ENCODE results near the gene PAMR1. TPM values are rescaled to one million over a fixed set of nuclear protein-coding genes. Genes with fewer than 3 reads are reported as not detected.

PAMR1 gene
- polyA plus RNA-seq, 5 donors: 7.4 to 14.9 (median 9.6) TPM

DNA sequence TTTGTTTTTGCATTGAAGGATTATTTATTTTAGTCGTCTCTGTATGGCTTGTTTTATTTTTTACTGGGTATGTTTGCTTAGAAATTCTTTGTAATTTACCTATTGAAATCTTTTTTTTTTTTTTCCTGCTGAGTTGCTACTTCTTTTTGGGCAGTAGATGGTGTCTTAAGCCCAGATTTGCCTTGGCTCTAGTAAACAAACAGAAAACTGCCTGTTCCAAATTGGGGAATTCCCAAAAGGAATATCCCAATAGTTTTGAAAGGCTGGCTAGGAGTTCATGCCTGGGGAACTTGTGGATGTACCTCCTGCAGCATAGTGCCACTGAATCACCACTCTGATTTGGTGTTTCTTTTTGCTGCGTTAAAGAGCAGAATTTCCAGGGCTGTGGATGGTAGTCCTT, 17.7 kb downstream of the PAMR1 start:
- DNase-seq: no peak

DNA sequence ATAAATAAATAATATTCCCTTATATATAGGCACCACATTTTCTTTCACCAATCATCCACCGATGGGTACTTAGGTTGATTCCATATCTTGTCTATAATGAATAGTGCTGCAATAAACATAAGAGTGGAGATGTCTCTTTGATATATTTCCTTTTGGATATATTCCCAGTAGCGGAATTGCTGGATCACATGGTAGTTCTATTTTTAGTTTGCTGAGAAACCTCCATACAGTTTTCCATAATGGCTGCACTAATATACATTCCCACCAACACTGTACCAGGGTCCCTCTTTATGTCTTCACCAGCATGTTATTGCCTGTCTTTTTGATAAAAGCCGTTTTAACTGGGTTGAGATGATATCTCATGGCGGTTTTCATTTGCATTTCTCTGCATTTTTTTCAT, 23.6 kb downstream of the PAMR1 start:
- no peak for DNase-seq

DNA sequence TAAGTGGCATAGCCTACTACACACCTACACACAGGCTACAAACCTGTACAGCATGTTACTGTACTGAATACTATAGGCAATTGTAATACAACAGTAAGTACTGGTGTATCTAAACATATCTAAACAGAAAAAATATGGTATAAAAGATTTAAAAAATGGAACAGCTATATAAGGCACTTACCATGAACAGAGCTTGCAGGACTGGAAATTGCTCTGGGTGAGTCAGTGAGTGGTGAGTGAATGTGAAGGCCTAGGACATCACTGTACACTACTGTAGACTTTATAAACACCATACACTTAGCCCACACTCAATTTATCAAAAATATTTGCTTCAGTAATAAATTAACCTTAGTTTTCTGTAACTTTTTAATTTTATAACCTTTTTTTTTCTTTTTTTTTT, 24.7 kb downstream of the PAMR1 start:
- no peak for DNase-seq

DNA sequence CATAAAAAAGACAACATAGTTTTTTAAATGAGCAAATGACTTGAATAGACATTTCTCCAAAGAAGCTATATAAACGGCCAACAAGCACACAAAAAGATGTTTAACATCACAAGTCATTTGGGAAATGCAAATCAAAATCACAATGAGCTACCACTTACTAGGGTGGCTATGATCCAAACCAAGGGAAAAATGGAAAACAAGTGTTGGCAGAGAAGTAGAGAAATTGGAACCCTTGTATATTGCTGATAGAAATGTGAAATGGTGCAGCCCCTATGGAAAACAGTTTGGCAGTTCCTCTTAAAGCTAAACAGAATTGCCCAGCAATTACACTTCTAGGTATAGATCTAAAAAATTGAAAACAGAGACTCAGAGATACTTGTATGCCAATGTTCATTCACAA, 29.0 kb downstream of the PAMR1 start:
- no peak for DNase-seq

DNA sequence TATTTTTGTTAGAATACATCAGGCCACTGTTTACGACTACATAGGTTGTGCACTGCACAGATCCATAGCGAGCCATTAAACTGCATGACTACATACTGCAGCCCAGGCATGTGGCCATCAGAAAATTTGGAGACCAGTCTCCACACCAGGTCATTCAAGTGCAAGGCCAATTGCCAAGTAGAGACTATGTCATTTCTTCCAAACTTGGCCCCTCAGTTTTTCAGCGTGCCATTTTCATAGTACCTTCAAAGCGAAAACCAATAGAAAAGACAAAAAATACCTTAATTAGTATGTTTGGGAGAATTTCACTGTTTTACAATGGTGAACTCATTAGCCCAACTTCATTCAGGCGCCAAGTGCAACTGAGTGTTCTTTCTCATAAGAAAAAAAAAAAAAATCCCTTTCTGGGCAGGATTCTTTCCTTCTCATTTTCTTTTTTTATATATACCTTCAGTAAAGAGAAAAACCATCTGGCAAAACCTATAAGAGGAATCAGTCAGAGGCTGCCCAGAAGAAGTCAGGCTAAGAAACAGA, 30.4 kb downstream of the PAMR1 start:
- DNase-seq: no peak

DNA sequence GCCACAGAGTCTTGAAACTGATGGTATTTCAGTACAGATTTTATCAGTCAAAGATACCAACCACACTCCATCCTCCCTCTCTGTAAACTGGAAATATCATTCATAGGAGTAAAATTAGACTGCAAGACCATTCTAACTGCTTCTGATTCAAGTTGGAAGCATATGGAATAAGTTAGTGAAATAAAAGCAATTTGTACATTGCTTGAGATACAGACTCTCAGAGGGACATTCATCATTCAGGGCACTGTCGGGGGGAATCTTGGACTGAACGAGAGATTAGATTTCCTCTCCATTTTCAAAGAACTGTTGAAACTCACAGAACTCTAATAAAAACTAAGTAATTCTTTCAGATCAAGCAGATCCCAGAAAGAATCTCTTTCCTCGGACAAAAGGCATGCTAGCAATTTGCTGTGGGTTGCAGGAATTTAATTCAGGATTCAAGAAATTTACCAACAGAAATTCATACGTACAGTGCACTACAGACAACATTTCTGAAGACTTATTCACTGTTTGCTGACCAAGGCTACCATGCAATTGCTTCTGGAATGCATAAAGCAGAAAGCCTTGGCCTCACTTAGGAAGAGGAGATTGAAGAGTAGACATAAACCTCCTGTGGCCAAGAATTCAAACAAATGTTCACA, 34.1 kb downstream of the PAMR1 start:
- DNase-seq: no peak

DNA sequence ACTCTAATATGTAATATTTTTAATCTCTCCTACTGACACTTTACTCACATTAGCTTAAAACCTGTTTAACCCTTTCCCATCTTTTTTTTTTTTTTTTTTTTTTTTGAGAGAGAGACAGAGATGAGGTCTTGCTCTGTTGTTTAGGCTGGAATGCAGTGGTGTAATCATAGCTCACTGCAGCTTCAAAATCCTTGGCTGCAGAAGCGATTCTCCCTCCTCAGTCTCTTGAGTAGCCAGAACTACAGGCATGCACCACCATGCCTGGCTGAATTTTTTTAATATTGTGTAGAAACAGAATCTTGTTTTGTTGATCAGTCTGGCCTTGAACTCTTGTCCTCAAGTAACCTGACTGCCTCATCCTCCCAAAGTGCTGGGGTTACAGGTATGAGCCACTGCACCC, 37.3 kb downstream of the PAMR1 start:
- no peak for DNase-seq

DNA sequence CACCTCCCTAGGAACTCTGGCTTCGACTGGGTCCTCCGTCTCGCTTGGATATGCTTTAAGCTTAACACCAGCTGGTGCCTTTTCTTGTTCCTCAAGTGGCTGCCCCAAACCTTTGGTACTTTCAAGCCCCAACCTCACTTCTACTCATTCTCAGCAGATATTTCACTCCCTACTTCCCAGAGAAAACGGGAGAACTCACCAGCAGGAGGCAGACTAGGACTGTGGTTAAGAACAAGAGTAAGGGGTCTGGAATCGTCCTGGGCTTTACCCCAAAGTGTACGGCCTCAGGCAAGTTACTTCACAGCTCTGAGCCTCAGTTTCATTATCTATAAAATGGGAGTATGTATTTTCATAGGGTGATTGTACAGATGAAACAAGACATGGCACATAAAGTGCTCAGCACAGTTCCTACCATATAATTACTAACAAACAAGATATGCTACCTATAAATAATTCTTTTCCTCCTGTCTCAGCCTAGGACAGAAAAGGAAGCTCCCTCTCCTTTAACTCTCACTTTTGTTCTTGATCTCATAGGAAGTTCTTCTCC, 37.8 kb downstream of the PAMR1 start:
- DNase-seq: no peak

DNA sequence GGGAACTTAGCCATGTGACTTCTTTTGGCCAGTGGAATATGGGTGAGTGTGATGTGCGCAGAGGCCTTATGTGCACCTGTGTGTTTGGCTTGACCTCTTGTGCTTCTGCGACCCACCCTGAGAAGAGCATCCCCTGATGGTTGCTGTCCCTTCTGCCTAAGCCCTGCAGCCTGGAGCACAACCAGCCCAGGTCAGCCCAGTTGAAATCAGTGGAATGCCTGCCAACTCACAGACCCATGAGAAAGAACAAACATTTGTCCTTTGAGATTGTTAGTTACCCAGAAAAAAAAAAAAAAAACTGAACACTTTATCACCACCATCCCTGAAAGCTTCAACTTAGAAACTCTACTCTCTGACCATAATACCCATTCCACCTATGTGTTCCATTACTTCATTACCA, 38.5 kb downstream of the PAMR1 start:
- DNase-seq: no peak

DNA sequence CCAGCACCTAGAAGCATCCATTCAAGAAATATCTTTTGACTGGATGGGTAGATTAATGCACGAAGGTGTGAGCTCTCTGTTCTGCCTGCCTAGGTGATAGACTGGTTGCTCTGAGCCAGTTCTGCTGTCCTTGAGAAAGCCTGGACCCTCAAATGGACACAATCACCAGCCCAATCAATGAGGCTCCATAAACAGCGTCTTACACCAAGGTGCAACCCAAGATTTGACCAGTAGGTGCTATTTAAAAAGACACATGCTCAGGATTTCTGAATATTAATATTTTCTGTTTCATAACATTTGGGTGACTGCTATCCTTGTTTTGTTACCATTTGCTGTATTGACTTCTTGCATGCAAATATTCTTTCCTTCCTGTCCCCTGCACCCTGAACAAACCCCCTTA, 39.0 kb downstream of the PAMR1 start:
- DNase-seq: no peak

DNA sequence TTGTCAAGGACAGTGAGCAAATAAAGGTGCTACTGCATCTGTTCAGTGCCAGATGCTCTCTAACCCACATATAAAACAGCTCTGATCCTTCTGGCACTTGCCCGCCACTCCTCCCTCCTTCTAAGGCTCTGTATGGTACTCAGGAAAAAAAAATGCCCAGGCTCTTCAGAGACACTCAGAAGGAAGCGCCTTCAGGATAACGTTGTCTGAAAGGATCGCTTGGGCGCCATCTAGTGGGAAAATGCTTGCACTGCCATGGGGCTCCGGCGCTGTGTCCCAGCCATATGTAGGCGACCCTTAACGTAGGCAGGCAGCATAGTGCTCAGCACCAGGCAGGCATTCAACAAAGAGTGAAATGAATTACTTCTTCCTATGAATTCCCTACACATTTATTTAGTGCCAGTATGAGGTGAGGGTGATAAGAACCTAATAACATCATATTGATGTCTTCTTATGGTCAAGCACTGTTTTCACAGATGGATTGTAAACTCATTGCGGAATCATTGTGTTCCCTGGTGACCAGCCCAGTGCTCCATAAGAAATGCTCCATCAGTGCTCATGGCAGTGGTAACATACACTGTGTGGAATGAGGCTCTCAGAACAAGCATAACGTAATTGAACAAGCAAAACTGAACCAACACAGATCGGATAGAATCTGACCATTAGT, 39.6 kb downstream of the PAMR1 start:
- peak; percentile 71 to 79 for DNase-seq

DNA sequence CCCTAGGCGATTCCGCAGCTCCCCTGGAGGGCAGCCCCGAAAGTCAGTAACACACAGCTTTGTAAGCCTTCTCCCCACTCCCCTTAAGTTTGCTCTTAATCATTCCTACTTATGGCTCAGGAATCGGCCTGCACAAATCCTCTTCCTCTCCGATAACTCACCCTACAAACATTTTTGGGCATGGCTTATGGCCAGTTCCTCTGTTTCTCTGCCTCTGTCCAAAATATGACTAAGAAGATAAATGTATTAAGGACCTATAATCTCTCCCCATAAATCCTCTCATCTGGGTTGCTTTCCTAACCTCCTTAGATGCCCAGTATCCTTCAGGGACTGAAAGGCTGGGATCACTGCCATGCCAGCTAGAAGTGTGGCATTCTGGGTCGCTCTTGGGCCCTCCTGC, 41.0 kb downstream of the PAMR1 start:
- DNase-seq: no peak

DNA sequence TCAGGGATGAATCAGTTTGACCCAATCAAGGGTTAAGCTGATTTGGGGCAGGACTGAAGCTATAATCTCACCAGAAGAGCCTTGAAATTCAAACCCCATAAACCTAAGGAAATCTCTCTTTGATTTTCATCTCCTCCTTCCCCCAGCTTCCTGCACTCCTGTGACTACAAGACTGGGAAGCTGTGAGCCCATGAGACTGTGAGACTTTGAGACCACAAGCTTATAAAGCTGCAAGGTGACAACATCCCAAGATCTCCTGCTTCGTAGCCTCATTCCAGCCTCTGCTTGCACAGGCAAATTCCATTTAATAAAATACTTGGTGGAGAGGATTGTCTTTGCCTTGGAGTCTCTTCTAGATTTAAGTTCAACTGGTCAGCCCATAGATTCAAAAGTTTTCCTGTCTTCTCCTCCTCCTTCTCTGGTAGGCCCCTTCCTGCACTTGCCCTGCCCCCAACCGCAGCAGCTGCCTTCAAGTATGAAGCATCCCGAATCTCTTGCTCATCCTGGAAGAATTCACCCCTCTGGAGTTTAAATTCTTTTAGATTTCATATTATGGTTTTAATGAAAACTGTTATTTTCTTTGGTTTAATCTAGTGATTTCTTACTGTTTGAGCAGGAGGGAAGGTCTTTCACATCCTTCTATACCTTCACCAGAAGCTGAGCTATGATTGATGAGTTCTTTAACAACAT, 42.1 kb downstream of the PAMR1 start:
- DNase-seq: no peak

DNA sequence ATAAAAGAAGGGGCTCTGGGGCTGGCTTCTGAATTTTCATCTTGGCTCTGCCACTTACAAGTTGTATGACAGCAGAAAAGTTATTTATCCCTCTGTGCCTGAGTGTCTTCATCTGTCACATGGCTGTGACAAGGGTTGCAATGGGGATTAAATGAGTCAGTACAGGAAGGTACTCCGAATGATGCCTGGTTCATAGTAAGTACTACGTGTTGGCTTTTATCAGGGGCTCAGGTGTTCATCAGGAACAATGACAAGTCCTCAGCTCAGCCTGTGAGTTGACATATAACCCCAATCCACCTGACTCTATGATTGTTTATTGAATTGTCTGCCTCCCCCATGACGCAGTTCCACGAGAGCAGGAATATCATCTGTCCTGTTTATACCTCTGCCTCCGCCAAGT, 45.7 kb downstream of the PAMR1 start:
- no peak for DNase-seq

DNA sequence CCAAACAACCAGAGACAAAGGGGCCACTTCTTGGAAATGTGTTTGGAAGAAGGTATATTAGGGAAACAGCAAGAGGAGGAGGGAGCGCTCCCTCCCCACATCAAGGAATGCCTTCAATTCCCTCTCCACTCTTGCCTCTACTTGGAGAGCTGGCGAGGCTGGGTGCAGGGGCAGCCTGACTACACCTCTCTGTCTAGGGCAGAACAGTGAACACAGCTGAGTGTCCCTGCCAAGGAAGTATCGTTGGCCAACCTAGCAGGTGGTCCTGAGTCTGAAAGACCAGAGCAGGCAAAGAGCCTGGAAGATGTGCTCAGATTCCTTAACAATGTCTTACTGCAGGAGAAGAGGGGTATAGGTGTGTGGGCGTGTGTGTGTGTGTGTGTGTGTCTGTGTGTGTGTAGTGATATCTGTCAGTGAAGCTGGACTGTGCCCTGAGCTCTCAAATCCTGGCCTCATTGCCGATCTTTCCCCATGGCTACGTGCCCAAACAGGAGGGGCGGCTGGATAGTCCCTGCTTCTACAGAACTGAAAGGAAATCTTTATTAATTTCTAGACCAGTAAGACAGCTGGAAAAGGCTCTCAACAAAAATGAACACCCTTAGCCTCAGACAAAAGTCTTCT, 46.8 kb downstream of the PAMR1 start:
- DNase-seq: peak in 1 of 2 donors; percentile 28

DNA sequence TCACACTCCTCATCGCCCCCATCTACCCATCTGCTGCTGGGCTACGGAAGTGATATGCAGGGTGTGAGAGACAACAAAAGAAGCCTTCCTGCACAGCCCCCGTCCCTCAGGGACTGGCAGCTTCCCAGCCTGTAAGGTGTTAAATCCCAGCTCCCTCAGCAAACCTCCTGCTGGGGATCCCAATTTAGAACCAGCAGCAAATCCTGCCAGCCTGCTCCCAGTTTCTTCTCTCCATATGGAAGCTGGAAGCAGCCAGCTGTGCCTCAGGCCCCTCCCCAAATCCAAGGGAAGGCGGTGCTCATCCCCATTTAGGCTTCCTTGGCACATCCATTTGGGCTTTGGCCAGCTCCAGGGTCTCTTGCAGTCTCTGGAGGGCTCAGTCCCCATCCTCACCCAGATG, 47.5 kb downstream of the PAMR1 start:
- no peak for DNase-seq

DNA sequence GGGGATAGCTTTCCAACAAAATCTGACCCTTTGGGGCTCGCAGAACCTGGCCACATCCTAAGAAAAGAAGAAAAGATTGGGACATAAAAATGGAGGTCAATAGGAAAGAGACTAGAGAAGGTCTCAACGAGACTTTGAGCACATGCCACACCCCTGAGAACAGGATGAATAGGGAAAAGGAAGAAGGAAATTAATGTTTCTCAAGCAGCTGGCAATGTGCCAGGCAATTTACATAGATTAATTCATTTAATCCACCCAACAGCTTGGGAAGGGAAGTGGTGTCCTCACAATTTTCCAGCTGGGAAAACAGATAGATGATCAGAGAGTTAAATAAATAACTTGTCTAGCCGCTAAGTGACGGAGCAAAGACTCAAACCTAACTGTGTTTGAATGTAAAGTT, 50.7 kb downstream of the PAMR1 start:
- DNase-seq: peak in 1 of 2 donors; percentile 32

DNA sequence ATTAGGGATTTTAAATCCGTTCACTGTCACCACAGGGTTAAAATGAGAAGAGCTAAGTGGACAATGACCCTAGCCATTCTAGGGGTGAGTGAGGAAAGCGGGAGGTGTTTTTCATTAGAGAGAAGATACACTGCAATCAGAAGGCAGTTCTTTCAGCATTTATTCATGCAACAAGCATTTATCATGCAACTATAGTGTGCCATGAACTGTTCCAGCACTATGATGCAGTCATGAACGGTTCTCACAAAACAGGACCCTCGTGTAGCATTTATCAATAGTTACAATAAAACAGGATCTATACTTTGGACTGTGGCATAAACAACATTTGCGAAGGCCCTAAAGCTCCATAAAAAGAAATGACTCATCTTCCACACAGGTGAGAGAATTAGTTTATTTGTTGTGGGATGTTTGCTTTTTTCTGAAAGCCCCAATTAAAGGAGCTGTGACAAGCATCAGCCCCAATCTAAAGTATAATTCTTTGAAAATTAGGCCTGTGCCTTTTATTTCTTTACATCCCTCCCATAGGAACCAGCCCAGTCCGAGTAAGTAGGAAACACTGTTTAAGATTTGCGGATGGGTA, 51.5 kb downstream of the PAMR1 start:
- no peak for DNase-seq

DNA sequence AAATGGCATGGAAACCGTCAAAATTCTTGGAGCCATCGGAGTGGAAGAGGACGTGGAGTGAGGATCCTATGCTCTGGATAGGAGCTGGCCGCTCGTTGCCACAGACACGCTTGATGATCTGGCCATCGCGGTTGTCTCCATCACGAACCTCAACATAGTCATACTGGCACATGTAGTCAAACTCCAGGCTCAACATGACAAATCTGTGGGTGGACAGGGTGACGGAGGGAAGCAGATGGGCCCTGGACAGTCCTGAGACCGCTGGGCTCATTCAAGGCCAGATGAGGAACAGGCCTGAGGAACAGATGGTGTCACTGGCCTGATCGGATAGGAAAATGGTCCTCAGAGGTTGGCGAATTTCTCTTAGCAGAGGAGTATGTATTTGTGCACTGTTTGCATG, 54.8 kb downstream of the PAMR1 start:
- DNase-seq: no peak

DNA sequence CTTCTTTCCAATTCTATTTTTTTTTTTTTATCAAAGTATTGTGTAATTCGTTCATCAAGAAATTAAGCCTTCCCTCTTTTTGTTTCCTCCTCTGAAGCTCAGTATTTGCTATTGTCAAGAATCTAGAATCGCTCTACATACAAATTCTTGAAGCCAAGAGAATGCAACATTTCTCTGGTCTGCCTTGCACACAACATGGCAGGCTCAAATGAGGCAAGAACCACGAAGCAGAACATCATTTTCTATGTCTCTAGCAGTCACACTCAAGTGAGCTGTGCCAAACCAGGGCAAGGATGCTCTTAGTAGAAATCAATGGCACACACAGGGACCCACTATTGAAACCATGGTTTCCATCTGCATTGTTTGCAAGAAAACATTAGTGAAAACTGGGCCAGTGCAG, 59.4 kb downstream of the PAMR1 start:
- no peak for DNase-seq

DNA sequence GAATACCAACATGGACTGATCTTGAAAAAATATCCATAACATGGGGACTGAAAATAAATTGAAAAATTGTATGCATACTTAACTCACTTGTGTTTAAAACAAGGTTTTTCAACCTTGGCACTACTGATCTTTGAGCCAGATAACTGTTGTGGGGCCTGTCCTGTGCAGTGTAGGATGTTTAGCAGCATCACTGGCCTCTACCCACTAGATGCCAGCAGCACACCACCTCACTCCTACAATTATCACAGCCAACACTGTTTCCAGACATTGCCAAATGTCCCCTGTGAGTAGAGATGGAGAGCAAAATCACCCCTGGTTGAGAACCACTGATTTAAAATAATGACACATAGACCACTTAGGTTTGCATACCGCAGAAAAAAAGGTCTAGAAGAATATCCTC, 61.1 kb downstream of the PAMR1 start:
- no peak for DNase-seq

DNA sequence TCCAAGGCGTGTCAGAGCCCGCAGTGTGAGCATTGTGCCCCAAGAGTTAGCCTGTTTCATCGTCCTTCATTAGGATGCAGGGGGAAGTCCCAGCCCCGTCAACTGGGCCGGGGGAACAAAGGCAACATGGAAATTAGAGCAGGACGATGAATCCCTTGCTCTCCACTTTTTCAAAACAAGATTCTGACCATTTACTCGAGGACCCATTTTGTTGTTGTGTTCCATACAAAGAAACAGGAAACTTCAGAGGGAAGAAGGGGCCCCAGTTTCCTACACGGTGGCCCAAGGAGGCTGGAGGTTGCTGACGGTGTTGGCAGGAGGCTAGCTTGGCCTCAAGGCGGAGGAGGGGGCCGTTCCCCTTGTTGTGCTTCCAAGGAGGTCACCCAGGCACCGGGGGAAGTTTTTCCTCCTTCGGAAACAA, 62.1 kb downstream of the PAMR1 start:
- no peak for DNase-seq

All from right lung (tissue), 5 donors.